BE2C (cell line): Measurements from ENCODE around the gene CLIC5.

ENCODE experiments used
- DNase-seq: peaks from one replicate; pipeline ENCODE4 v3.0.0-alpha.2; 2020
- H3K27me3 ChIP-seq: fragments of 250-450 bp; sonication (Bioruptor Pico); 2 replicates; pipeline ENCODE4 v1.5.1; 2020; ENCODE audit warnings: mild to moderate bottlenecking
- H3K36me3 ChIP-seq: fragments of 250-450 bp; sonication (Bioruptor Pico); 2 replicates; pipeline ENCODE4 v1.5.1; 2020; ENCODE audit warnings: mild to moderate bottlenecking
- H3K4me1 ChIP-seq: fragments of 250-450 bp; sonication (Bioruptor Pico); 2 replicates; pipeline ENCODE4 v1.5.1; 2020
- H3K4me3 ChIP-seq: 2 replicates; pipeline ENCODE4 v1.5.1; 2011; ENCODE audit warnings: low read depth, low read length
- H3K9me3 ChIP-seq: fragments of 250-450 bp; sonication (Bioruptor Pico); 2 replicates; pipeline ENCODE4 v1.5.1; 2020
- TF ChIP-seq, protein P1 (sequence below): IDR thresholded peaks from 2 replicates; pipeline ENCODE4 v1.5.1; 2012; ENCODE audit warnings: mild to moderate bottlenecking, low read depth, low read length

Gene CLIC5

GRCh38 chr6:45946352-45946751, 69.3 kb downstream of the CLIC5 start:
- Histone ChIP-seq H3K9me3 (no peaks in the 10 kb centered on the region), H3K36me3 (no peaks in the 10 kb centered on the region), H3K4me1 (no peaks in the 10 kb centered on the region), H3K27me3 (no peaks in the 10 kb centered on the region), H3K4me3 (no peak overlapping the region)
- peak; percentile 15 for DNase-seq
- TF ChIP-seq, protein P1, sequence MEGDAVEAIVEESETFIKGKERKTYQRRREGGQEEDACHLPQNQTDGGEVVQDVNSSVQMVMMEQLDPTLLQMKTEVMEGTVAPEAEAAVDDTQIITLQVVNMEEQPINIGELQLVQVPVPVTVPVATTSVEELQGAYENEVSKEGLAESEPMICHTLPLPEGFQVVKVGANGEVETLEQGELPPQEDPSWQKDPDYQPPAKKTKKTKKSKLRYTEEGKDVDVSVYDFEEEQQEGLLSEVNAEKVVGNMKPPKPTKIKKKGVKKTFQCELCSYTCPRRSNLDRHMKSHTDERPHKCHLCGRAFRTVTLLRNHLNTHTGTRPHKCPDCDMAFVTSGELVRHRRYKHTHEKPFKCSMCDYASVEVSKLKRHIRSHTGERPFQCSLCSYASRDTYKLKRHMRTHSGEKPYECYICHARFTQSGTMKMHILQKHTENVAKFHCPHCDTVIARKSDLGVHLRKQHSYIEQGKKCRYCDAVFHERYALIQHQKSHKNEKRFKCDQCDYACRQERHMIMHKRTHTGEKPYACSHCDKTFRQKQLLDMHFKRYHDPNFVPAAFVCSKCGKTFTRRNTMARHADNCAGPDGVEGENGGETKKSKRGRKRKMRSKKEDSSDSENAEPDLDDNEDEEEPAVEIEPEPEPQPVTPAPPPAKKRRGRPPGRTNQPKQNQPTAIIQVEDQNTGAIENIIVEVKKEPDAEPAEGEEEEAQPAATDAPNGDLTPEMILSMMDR, result 0 out of 2 replicates have a peak, but pooled peaks have one; percentile 9

GRCh38 chr6:45942953-45943352, 72.7 kb downstream of the CLIC5 start:
- H3K4me1 ChIP-seq, result no peaks in the 10 kb centered on the region
- no peaks in the 10 kb centered on the region for H3K9me3 ChIP-seq
- TF ChIP-seq, protein P1, result no peak
- no peaks in the 10 kb centered on the region for H3K36me3 ChIP-seq
- H3K27me3 ChIP-seq, result no peaks in the 10 kb centered on the region
- no peak for DNase-seq
- H3K4me3 ChIP-seq, result no peak overlapping the region

DNA sequence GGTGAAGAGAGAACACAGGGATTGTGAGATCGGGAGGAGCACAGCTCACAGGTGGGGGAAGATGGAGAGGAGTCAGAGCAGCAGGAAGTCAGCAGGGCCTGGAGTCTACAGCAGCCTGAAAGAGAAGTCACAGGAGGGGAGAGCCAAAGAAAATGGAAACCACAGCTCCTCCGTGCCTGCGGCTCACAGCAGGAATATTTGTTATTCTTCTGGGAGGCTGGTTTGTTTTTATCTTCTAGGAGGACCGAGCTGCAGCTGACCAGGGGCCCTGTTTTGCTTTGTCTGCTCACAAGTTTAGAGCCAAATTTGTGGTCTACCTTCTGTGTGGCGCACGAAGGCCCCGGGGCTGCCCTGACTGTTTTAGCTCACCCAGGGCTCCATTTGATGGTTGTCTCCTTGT, 81.8 kb downstream of the CLIC5 start:
- TF ChIP-seq, protein P1, result no peak
- DNase-seq, result no peak

GRCh38 chr6:45931232-45931631, 84.4 kb downstream of the CLIC5 start:
- Histone ChIP-seq H3K27me3 (no peaks in the 10 kb centered on the region), H3K9me3 (no peaks in the 10 kb centered on the region), H3K4me3 (no peak overlapping the region), H3K36me3 (no peaks in the 10 kb centered on the region), H3K4me1 (no peaks in the 10 kb centered on the region)
- no peak for DNase-seq
- TF ChIP-seq, protein P1, result no peak

More for the DNA sequence above, 81.8 kb downstream of the CLIC5 start:
- H3K4me1 ChIP-seq, result no peaks in the 10 kb centered on the region
- no peaks in the 10 kb centered on the region for H3K36me3 ChIP-seq
- H3K27me3 ChIP-seq, result no peaks in the 10 kb centered on the region
- no peaks in the 10 kb centered on the region for H3K9me3 ChIP-seq
- no peak overlapping the region for H3K4me3 ChIP-seq

DNA sequence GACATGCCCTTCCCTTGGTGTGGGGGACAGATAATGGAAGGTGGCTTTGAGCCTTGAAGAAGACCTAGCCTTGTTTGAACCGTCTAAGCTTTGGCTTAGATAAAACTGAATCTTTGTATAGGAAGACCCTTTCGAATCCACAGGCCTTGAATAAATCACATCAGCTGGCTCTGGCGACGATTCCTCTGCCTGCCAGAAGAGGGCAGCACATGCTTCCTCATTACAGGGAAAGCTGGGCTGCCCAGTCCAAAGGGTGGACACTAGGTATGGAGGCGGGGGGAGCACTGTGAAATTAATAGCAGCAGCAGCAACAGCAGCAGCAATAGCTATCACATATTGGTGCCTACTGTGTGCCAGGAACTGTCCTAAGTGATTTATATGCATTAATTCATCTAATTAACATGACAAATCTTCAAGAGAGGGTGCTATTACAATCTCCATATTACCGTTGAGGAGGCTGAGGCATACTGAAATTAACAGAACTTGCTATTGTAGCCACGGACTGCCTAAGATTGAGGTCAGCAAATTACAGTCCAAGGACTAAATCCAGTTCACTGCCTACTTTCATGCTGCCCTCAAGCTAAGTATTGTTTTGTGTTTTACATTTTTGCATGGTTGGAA, 85.1 kb downstream of the CLIC5 start:
- no peak overlapping the region for H3K4me3 ChIP-seq
- H3K4me1 ChIP-seq, result no peaks in the 10 kb centered on the region
- no peaks in the 10 kb centered on the region for H3K36me3 ChIP-seq
- TF ChIP-seq, protein P1, result peak; percentile 90
- DNase-seq, result peak; percentile 54
- H3K9me3 ChIP-seq, result no peaks in the 10 kb centered on the region
- H3K27me3 ChIP-seq, result no peaks in the 10 kb centered on the region

- Histone ChIP-seq H3K9me3 (no peaks in the 10 kb centered on the region), H3K27me3 (no peaks in the 10 kb centered on the region), H3K4me1 (no peaks in the 10 kb centered on the region), H3K4me3 (no peak overlapping the region), H3K36me3 (no peaks in the 10 kb centered on the region)
- no peak for DNase-seq
- TF ChIP-seq, protein P1, result no peak
Observed at GRCh38 chr6:45929421-45930361, 86.0 kb downstream of the CLIC5 start.
